SJSA1 (cell line): ENCODE results near the gene FFAR3. TPM values are rescaled to one million over a fixed set of nuclear protein-coding genes. Genes with fewer than 3 reads are reported as not detected.

Source experiments
- DNase-seq, 2 experiments: peaks; one replicate each; pipeline ENCODE4 v3.0.0-alpha.2; 2015 to 2020; ENCODE audit warnings: low spot score in 2 of 2, low read depth in 1 of 2
- H3K27ac ChIP-seq: fragments of 250-450 bp; sonication (Bioruptor Pico); 2 replicates; pipeline ENCODE4 v1.5.1; 2020; ENCODE audit warnings: mild to moderate bottlenecking, moderate library complexity
- H3K27me3 ChIP-seq: fragments of 250-450 bp; sonication (Bioruptor Pico); replicated peaks from 2 replicates; pipeline ENCODE4 v1.5.1; 2020; ENCODE audit warnings: mild to moderate bottlenecking, moderate library complexity
- H3K36me3 ChIP-seq: fragments of 250-450 bp; sonication (Bioruptor Pico); 2 replicates; pipeline ENCODE4 v1.5.1; 2020; ENCODE audit warnings: mild to moderate bottlenecking
- H3K4me1 ChIP-seq: fragments of 250-450 bp; sonication (Bioruptor Pico); replicated peaks from 2 replicates; pipeline ENCODE4 v1.6.1; 2021; ENCODE audit warnings: mild to moderate bottlenecking
- H3K4me3 ChIP-seq: fragments of 250-450 bp; sonication (Bioruptor Pico); 2 replicates; pipeline ENCODE4 v1.5.1; 2020; ENCODE audit warnings: mild to moderate bottlenecking
- H3K9me3 ChIP-seq: fragments of 250-450 bp; sonication (Bioruptor Pico); replicated peaks from 2 replicates; pipeline ENCODE4 v1.5.1; 2020; ENCODE audit warnings: mild to moderate bottlenecking
- total RNA-seq: library from RNA; depleted of rRNA; stranded (reverse); fragments of >200 nt; shearing (Covaris generic); gene quantifications from 2 replicates; pipeline ENCODE4 v1.2.3, GENCODE V29; 2014; rRNA removed

The FFAR3 gene, protein sequence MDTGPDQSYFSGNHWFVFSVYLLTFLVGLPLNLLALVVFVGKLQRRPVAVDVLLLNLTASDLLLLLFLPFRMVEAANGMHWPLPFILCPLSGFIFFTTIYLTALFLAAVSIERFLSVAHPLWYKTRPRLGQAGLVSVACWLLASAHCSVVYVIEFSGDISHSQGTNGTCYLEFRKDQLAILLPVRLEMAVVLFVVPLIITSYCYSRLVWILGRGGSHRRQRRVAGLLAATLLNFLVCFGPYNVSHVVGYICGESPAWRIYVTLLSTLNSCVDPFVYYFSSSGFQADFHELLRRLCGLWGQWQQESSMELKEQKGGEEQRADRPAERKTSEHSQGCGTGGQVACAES
- not detected in 2 replicates for total RNA-seq

DNA sequence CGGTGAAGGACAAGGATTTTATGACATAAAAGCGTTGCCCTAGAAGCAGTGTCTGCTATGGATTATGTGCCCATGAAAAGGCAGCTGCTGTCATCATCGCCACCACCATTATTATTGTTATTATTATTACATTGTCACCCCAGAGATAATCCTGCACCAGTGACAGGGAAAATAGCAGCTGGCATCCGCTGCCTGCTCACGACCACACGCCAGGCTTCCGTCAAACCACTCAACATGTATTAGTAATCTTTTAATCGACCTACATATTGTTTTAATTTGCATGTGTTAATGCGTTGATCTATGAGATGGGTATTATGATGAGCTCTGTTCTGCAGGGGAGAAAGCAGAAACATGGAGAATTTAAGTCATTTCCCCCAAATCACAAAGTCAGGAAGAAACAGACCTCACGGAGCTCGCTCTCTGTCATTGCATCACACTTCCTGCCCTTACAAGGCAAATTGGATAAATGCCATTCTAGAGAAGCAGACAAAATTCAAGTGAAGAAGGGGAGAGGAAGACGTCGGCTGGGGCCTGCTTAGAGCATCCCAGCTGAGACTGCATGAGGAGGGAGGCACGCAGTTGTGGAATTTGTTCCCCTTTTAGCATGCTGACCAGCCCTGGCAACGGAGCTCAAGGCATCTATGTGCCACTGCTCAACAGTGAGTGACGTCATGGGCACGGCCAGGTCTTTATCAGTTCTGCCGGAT is at the start of gene FFAR3:
TSS of gene FFAR3 (plus strand) at position 594 of the 707 bp plus-strand sequence. CDS start 431 bp downstream, outside the sequence.
- no peak for DNase-seq

DNA sequence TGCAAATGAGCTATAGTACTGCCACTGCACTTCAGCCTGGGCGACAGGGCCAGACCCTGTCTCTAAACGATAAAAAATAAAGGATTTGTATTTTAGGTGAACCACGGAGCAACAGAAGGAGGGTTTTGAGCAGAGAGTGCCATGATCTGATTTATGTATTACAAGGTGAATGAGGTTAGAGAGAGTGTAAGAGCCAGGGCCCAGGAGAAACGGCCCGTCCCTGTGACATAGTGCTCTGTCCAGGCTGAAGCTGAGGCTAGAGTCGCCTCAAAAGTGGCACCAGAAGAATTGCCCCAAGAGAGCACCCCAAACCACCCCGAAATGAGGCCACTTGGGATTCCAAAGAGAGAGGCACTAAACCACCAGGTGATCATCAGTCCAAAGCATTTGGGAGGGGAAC is 49.4 kb upstream of the FFAR3 start:
- Histone ChIP-seq H3K27me3 (no peaks in the 10 kb centered on the region), H3K9me3 (no peaks in the 10 kb centered on the region), H3K4me1 (peaks cover 55% of the 10 kb centered on the region), H3K36me3 (no peaks in the 10 kb centered on the region), H3K4me3 (no peak overlapping the region), H3K27ac (no peak overlapping the region)
- no peak for DNase-seq

More for the DNA sequence above, at the start of gene FFAR3:
- Histone ChIP-seq H3K4me1 (no peaks in the 10 kb centered on the region), H3K9me3 (no peaks in the 10 kb centered on the region), H3K4me3 (no peak within 1 kb of the TSS), H3K27me3 (peaks cover 27% of the 10 kb centered on the region), H3K36me3 (no peaks in the 10 kb centered on the region), H3K27ac (no peak within 1 kb of the TSS)

DNA sequence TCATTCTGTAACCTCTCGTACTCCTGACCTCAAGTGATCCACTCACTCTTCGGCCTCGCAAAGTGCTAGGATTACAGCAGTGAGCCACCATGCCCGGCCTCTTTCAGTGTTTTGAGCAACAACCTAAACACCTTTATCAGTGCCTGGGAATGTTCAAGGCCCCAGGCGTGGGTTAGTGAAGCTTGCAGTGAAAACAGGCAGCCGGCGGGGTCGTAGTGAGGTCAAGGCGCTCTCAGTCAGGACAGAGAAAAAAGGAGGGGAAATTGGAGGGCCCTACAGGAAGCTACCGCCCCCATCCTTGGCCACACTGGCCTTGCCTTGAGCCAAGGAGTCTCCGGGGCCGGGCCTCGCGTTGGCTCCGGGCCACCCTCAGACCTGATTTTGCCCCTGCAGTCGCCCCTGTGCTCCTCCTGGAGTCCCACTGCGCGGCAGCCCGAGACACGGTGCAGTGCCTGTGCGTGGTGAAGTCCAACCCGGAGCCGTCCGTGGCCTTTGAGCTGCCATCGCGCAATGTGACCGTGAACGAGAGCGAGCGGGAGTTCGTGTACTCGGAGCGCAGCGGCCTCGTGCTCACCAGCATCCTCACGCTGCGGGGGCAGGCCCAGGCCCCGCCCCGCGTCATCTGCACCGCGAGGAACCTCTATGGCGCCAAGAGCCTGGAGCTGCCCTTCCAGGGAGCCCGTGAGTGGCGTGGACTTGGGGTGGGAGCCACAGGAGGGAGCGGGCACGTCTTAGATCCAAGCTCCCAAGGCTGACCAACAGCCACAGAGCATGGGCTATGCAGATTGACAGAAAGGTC is 48.6 kb upstream of the FFAR3 start:
- Histone ChIP-seq H3K4me1 (peaks cover 55% of the 10 kb centered on the region), H3K4me3 (no peak overlapping the region), H3K36me3 (no peaks in the 10 kb centered on the region), H3K9me3 (no peaks in the 10 kb centered on the region), H3K27me3 (no peaks in the 10 kb centered on the region), H3K27ac (no peak overlapping the region; the same call in 1 of the 2 replicates)
- no peak for DNase-seq

DNA sequence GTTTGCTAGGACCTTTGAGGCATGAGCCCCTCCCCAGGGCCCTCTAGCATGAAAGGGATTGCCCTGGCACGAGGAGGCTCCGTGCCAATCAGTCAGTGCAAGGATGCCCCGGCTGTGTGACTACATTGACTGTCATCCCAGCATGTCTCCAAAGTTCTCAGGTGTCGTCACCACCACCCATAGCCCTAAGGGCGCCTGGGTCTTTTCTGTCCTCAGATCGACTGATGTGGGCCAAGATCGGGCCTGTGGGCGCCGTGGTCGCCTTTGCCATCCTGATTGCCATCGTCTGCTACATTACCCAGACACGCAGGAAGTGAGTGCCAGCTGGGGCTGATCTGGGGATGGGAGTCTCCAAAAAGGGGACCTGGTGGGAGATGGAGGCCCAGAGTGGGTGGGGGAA is 47.9 kb upstream of the FFAR3 start:
- H3K9me3 ChIP-seq: no peaks in the 10 kb centered on the region
- no peak for DNase-seq
- peaks cover 55% of the 10 kb centered on the region for H3K4me1 ChIP-seq
- no peaks in the 10 kb centered on the region for H3K27me3 ChIP-seq
- no peak overlapping the region for H3K27ac ChIP-seq
- no peaks in the 10 kb centered on the region for H3K36me3 ChIP-seq
- no peak overlapping the region for H3K4me3 ChIP-seq

DNA sequence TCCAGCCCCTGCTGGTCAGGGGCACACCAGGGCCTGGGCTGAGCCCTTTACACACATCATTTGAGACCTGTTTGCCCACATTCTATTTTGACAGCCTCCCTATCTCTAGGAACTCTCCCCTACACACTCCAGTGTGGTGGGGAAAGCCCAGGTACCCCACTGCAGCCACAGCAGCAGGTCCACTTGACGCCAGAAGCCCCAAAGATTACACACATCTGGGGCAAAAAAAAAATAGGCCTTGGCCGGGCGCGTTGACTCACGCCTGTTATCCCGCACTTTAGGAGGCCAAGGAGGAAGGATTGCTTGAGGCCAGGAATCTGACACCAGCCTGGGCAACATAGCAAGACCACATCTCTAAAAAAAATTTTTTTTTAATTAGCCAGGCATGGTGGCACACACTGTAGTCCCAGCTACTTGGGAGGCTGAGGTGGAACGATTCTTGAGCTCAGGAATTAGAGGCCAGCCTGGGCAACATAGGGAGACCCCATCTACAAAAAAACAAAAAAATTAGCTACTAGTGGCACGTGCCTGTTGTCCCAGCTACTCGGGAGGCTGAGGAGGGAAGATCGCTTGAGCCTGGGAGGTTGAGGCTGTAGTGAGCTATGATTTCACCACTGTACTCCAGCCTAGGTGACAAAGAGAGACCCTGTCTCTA is 47.3 kb upstream of the FFAR3 start:
- H3K9me3 ChIP-seq: no peaks in the 10 kb centered on the region
- H3K27ac ChIP-seq: no peak overlapping the region
- no peaks in the 10 kb centered on the region for H3K27me3 ChIP-seq
- H3K36me3 ChIP-seq: no peaks in the 10 kb centered on the region
- peaks cover 55% of the 10 kb centered on the region for H3K4me1 ChIP-seq
- no peak overlapping the region for H3K4me3 ChIP-seq
- no peak for DNase-seq

DNA sequence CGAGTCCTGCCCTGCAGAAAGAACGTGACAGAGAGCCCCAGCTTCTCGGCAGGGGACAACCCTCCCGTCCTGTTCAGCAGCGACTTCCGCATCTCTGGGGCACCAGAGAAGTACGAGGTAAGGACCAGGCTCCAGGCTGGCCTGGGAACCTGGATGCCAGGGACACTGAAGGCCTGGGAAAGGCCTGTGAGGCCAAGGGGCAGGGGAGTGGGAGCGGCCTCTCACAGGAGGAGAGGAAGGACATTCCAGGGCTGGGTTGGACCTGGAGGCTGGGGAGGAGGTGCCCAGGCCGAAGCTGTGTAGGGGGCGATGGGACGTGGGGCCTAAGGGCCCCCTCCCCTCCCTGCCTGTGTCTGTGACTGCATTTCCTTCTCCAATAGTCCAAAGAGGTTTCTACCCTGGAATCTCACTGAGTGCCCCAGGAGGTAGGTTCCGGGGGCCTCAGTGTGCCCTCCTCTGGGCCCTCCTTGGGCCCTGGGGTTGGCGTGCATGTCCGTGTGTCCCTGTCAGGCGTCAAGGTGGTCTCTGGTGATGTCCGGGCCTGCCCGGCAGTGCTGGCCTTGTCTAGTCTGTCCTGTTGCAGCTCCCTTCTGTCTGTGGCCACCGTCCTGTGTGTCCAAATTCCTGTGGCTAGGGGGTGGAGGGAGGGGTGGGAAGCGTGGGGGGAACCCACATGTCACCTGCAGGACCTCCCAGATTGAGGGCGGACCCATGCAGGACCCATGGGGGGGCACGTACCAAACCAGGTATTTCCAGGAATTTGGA is 46.2 kb upstream of the FFAR3 start:
- H3K4me1 ChIP-seq: peaks cover 55% of the 10 kb centered on the region
- no peaks in the 10 kb centered on the region for H3K36me3 ChIP-seq
- no peaks in the 10 kb centered on the region for H3K9me3 ChIP-seq
- H3K4me3 ChIP-seq: no peak overlapping the region
- peak overlapping the region; percentile 63 for H3K27ac ChIP-seq
- H3K27me3 ChIP-seq: no peaks in the 10 kb centered on the region
- DNase-seq: peak in 1 of 2 experiments; percentile 38

DNA sequence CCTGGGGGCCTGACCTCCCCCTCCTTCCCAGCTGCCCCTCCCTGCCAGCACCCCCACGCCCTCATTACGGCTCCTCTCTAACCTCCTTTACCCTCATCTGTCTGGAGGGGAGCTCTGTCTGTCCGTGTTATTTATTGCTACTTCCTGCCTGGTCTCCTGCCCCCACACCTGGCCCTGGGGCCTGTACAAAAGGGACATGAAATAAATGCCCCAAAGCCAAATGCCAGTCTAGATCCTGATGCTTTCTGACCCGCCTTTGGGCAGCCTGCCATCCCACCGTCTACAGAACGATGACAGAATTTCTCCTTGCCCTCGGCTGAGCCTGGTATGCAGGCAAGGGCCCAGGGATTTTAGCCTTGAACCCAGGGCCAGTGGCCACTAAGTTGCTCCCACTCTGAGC is 44.7 kb upstream of the FFAR3 start:
- no peak overlapping the region for H3K27ac ChIP-seq
- no peaks in the 10 kb centered on the region for H3K27me3 ChIP-seq
- no peaks in the 10 kb centered on the region for H3K36me3 ChIP-seq
- DNase-seq: no peak
- H3K4me1 ChIP-seq: peaks cover 50% of the 10 kb centered on the region
- H3K4me3 ChIP-seq: no peak overlapping the region
- H3K9me3 ChIP-seq: no peaks in the 10 kb centered on the region

DNA sequence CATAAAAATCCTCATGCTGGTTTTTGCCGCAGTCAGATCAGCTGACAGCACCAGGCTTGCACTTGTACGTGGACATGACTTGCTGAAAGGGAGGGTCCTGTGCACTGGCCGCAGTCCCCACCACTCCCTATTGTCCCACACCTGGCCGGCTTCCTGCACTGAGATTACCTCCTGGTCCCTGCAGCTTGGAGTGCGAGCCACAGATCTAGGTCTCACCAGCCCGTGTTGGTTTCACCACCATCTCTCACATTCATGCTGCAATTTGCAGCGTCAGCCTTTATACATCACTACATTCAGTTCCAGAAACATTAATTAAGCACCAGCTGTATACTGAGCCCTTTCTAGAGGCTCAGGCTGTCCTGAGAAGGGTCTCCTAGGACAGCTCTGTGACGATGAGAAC is 44.2 kb upstream of the FFAR3 start:
- Histone ChIP-seq H3K9me3 (no peaks in the 10 kb centered on the region), H3K27me3 (no peaks in the 10 kb centered on the region), H3K4me1 (peaks cover 54% of the 10 kb centered on the region), H3K27ac (no peak overlapping the region), H3K4me3 (no peak overlapping the region), H3K36me3 (no peaks in the 10 kb centered on the region)
- no peak for DNase-seq

DNA sequence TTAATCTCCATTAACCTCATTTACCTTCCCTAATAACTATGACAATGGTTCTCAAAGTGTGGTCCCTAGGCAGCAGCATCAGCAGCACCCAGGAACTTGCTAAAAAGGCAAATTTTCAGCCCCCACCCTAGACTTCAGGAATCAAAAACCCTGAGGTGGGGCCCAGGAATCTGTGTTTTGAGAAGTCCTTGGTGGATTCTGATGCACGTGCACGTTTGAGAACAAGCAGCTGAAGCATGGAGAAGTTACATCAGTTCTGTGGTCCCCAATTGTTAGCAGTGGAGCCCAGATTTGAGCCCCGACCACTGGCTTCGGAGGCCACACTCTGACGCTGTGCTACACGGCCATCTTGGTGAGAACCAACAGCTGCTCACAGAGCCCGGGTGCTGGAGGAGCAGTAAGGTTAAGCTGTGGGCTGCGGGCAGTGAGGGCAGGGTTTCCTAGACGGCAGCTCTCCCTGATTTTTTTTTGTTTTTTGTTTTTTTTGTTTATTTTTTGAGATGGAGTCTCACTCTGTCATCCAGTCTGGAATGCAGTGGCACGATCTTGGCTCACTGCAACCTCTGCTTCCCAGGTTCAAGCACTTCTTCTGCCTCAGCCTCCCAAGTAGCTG is 43.3 kb upstream of the FFAR3 start:
- Histone ChIP-seq H3K9me3 (no peaks in the 10 kb centered on the region), H3K36me3 (no peaks in the 10 kb centered on the region), H3K4me1 (peaks cover 51% of the 10 kb centered on the region), H3K27me3 (no peaks in the 10 kb centered on the region), H3K27ac (no peak overlapping the region), H3K4me3 (no peak overlapping the region)
- DNase-seq: no peak

DNA sequence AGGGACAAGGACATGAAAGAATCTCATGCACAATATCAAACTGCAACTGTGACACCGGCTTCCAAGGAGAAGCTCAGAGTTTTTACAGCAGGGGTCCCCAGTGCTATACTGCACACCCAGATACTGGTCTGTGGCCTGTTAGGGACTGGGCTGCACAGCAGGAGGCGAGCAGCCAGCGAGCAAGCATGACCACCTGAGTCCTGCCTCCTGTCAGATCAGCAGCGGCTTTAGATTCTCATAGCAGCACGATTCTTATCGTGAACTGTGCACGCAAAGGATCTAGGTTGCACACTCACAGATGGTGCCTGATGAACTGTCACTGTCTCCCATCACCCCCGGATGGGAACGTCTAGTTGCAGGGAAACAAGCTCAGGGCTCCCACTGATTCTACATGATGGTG is 42.4 kb upstream of the FFAR3 start:
- H3K27ac ChIP-seq: no peak overlapping the region
- no peaks in the 10 kb centered on the region for H3K36me3 ChIP-seq
- H3K4me3 ChIP-seq: no peak overlapping the region
- peaks cover 43% of the 10 kb centered on the region for H3K4me1 ChIP-seq
- no peaks in the 10 kb centered on the region for H3K27me3 ChIP-seq
- DNase-seq: no peak
- no peaks in the 10 kb centered on the region for H3K9me3 ChIP-seq

DNA sequence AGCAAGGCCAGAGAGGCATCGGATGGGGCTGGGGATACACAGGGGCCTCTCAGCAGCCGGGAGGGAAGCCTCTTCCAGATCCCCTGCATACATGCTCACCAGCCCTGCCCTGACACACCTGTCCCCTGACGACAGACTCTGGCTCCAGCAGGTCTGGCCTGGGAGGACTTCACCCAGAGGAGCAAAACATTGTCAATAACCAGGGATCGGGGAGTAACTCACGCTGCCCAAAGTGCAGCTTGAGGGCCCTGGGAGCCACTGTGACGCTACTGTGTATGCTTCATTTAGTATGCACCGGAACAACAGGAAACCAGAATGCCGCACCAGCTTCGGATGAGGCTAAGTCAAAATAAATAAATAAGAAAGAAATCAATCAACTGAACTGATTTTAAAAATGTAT is 41.7 kb upstream of the FFAR3 start:
- no peak for DNase-seq
- H3K4me1 ChIP-seq: peaks cover 36% of the 10 kb centered on the region
- no peak overlapping the region for H3K27ac ChIP-seq
- H3K27me3 ChIP-seq: no peaks in the 10 kb centered on the region
- no peak overlapping the region for H3K4me3 ChIP-seq
- H3K9me3 ChIP-seq: no peaks in the 10 kb centered on the region
- no peaks in the 10 kb centered on the region for H3K36me3 ChIP-seq

DNA sequence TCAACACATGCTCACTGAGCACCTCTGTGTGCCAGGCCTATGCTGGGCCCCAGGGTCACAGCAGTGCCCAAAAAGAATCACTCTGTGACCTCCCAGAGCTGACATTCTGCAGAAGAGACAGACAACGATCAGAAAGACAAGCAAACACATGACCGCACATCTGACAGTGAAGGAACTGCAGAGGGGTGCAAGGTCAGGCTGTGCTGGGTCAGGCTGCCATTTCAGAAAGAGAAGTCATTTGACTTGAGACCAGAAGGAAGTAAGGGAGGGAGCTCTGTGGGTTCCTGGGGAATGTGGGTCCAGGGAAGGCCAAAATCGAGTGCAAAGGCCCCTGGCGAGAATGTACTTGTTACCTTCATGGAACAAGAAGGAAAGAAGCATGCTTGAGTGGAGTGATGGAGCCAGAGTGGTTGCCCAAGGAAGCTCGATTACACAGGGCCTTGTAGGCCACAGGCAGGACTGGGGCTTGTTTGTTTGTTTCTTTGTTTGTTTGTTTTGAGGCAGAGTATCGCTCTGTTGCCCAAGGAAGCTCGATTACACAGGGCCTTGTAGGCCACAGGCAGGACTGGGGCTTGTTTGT is 40.7 kb upstream of the FFAR3 start:
- DNase-seq: no peak

More for the DNA sequence above, 40.7 kb upstream of the FFAR3 start:
- H3K4me1 ChIP-seq: peaks cover 26% of the 10 kb centered on the region
- no peaks in the 10 kb centered on the region for H3K9me3 ChIP-seq
- no peak overlapping the region for H3K4me3 ChIP-seq
- H3K27me3 ChIP-seq: no peaks in the 10 kb centered on the region
- no peaks in the 10 kb centered on the region for H3K36me3 ChIP-seq
- H3K27ac ChIP-seq: no peak overlapping the region
